SU-DHL-6 (cell line): ENCODE measurements around the gene ATP8B2.

Experiments used
- EZH2phosphoT487 ChIP-seq: fragments of 200-600 bp; sonication (generic), shearing (Covaris generic); conservative IDR thresholded peaks from 2 replicates; pipeline ENCODE4 v1.6.1; 2018; ENCODE audit warnings: mild to moderate bottlenecking, antibody characterized with exemption, low read length, moderate library complexity, mixed read lengths
- TF ChIP-seq, protein P1 (sequence below): fragments of 200-600 bp; sonication (generic); IDR thresholded peaks from one replicate; pipeline ENCODE4 v1.5.1; 2017; ENCODE audit warnings: antibody characterized with exemption, mild to moderate bottlenecking, low read length, moderate library complexity; ENCODE audit not compliant: insufficient read depth, poor library complexity, severe bottlenecking

DNA sequence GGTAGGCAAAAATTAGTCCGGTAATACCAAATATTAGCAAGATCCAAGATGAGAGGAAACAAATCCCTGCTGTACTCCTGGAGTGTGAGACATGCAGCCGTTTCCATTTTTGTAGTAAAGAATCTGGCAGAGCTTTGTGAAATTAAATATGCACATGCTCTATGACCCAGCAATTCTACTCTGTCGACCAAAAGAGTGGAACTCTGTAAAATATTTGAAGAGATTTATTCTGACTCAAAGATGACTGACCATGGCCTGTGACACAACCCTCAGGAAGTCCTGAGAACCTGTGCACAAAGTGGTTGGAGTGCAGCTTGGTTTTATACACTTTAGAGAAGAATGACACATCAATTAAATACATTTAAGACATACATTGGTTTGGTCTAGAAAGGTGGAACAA, 36.7 kb upstream of the ATP8B2 start:
- TF ChIP-seq, protein P1, sequence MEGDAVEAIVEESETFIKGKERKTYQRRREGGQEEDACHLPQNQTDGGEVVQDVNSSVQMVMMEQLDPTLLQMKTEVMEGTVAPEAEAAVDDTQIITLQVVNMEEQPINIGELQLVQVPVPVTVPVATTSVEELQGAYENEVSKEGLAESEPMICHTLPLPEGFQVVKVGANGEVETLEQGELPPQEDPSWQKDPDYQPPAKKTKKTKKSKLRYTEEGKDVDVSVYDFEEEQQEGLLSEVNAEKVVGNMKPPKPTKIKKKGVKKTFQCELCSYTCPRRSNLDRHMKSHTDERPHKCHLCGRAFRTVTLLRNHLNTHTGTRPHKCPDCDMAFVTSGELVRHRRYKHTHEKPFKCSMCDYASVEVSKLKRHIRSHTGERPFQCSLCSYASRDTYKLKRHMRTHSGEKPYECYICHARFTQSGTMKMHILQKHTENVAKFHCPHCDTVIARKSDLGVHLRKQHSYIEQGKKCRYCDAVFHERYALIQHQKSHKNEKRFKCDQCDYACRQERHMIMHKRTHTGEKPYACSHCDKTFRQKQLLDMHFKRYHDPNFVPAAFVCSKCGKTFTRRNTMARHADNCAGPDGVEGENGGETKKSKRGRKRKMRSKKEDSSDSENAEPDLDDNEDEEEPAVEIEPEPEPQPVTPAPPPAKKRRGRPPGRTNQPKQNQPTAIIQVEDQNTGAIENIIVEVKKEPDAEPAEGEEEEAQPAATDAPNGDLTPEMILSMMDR = no peak
- TF ChIP-seq EZH2phosphoT487 = no peak
